Thymus (tissue), 11 donors: ENCODE data around the gene VPS35. TPM values are rescaled to one million over a fixed set of nuclear protein-coding genes. Genes with fewer than 3 reads are reported as not detected.
"Not testable (repeated sequence)": the region's sequence is repeated elsewhere in the genome, so short reads cannot be mapped to it uniquely, and the experiment has no call there.

Experiments used
- DNase-seq, 9 donors: peaks; one replicate each; pipeline ENCODE4 v3.0.0-alpha.2; 2013; ENCODE audit warnings: low spot score in 9 of 9, low read depth in 6 of 9, missing footprints in 1 of 9
- H3K27ac ChIP-seq, 2 donors: one replicate each; pipeline ENCODE4 v1.5.1; 2013; ENCODE audit warnings: control low read depth in 1 of 2, low read depth in 1 of 2, low read length in 1 of 2, mild to moderate bottlenecking in 1 of 2, moderate library complexity in 1 of 2
- H3K27me3 ChIP-seq, 2 donors: one replicate each; pipeline ENCODE4 v1.5.1; 2013; ENCODE audit warnings: low read length in 1 of 2; ENCODE audit not compliant: control insufficient read depth in 2 of 2, insufficient read depth in 1 of 2
- H3K36me3 ChIP-seq, 2 donors: one replicate each; pipeline ENCODE4 v1.5.1; 2013; ENCODE audit warnings: low read length in 1 of 2, mild to moderate bottlenecking in 1 of 2, moderate library complexity in 1 of 2; ENCODE audit not compliant: control insufficient read depth in 2 of 2, insufficient read depth in 2 of 2
- H3K4me1 ChIP-seq, 2 donors: one replicate each; pipeline ENCODE4 v1.5.1; 2013; ENCODE audit warnings: low read length in 2 of 2; ENCODE audit not compliant: control insufficient read depth in 2 of 2, insufficient read depth in 2 of 2
- H3K4me3 ChIP-seq, 2 donors: one replicate each; pipeline ENCODE4 v1.5.1; 2013; ENCODE audit warnings: low read length in 2 of 2, control low read depth in 1 of 2, mild to moderate bottlenecking in 1 of 2
- H3K9me3 ChIP-seq, 2 donors: one replicate each; pipeline ENCODE4 v1.5.1; 2013; ENCODE audit warnings: low read length in 1 of 2, mild to moderate bottlenecking in 1 of 2; ENCODE audit not compliant: control insufficient read depth in 2 of 2, insufficient read depth in 1 of 2
- WGBS: extraction: QIAGEN DNeasy Blood & Tissue Kit; methylation state at CpG from one replicate; pipeline ENCODE4 v1.1.7; 2013; 5-methylcytosine and 5-hydroxymethylcytosine counted together
- polyA plus RNA-seq: library from polyadenylated mRNA; stranded (reverse); fragments of 200-250 nt; gene quantifications from one replicate; pipeline ENCODE4 v1.2.3, GENCODE V29; 2013
- total RNA-seq: library from RNA; stranded (reverse); fragments of 120-200 nt; gene quantifications from one replicate; pipeline ENCODE4 v1.2.4, GENCODE V29; 2013
- donor health status: healthy.

The VPS35 gene
- total and polyA plus RNA-seq, 2 donors = 32.9 to 80.2 TPM

- WGBS = 97% methylated on average over 27 of the region's 27 CpGs
- H3K4me1 ChIP-seq = no peaks in the 10 kb centered on the region
- H3K27me3 ChIP-seq = no peaks in the 10 kb centered on the region
- no peaks in the 10 kb centered on the region for H3K36me3 ChIP-seq
- H3K9me3 ChIP-seq = no peaks in the 10 kb centered on the region
- no peak overlapping the region for H3K27ac ChIP-seq
- no peak for DNase-seq
- no peak overlapping the region for H3K4me3 ChIP-seq
Measured at GRCh38 chr16:46649588-46650253, 39.3 kb downstream of the VPS35 start.

- Histone ChIP-seq H3K36me3 (no peaks in the 10 kb centered on the region), H3K27ac (no peak overlapping the region), H3K9me3 (no peaks in the 10 kb centered on the region), H3K4me1 (no peaks in the 10 kb centered on the region), H3K4me3 (no peak overlapping the region), H3K27me3 (no peaks in the 10 kb centered on the region)
- WGBS = 97% methylated on average over 8 of the region's 8 CpGs
- DNase-seq = no peak
Measured at GRCh38 chr16:46648656-46649055, 40.3 kb downstream of the VPS35 start.

GRCh38 chr16:46638947-46639925, 49.7 kb downstream of the VPS35 start:
- Histone ChIP-seq H3K27ac (no peak overlapping the region), H3K27me3 (no peaks in the 10 kb centered on the region), H3K9me3 (no peaks in the 10 kb centered on the region), H3K4me3 (no peak overlapping the region), H3K4me1 (no peaks in the 10 kb centered on the region), H3K36me3 (no peaks in the 10 kb centered on the region)
- WGBS = 93% methylated on average over 9 of the region's 9 CpGs
- DNase-seq = no peak

GRCh38 chr16:46632778-46633733, 55.9 kb downstream of the VPS35 start:
- H3K4me1 ChIP-seq = no peaks in the 10 kb centered on the region
- H3K36me3 ChIP-seq = no peaks in the 10 kb centered on the region
- 94% methylated on average over 32 of the region's 32 CpGs for WGBS
- no peaks in the 10 kb centered on the region for H3K27me3 ChIP-seq
- no peaks in the 10 kb centered on the region for H3K9me3 ChIP-seq
- DNase-seq = no peak
- no peak overlapping the region for H3K27ac ChIP-seq
- H3K4me3 ChIP-seq = no peak overlapping the region

GRCh38 chr16:46629331-46630219, 59.4 kb downstream of the VPS35 start:
- no peaks in the 10 kb centered on the region for H3K36me3 ChIP-seq
- no peak for DNase-seq
- H3K27me3 ChIP-seq = no peaks in the 10 kb centered on the region
- no peak overlapping the region for H3K4me3 ChIP-seq
- WGBS = 65% methylated on average over 10 of the region's 10 CpGs
- no peaks in the 10 kb centered on the region for H3K4me1 ChIP-seq
- H3K9me3 ChIP-seq = no peaks in the 10 kb centered on the region
- H3K27ac ChIP-seq = no peak overlapping the region

GRCh38 chr16:46627746-46628145, 61.2 kb downstream of the VPS35 start:
- H3K36me3 ChIP-seq = no peaks in the 10 kb centered on the region
- no peak for DNase-seq
- H3K9me3 ChIP-seq = no peaks in the 10 kb centered on the region
- no peak overlapping the region for H3K27ac ChIP-seq
- no peaks in the 10 kb centered on the region for H3K27me3 ChIP-seq
- no peaks in the 10 kb centered on the region for H3K4me1 ChIP-seq
- WGBS = 97% methylated on average over 5 of the region's 5 CpGs
- no peak overlapping the region for H3K4me3 ChIP-seq

- not testable (repeated sequence) for H3K4me1 ChIP-seq, H3K27ac ChIP-seq, H3K27me3 ChIP-seq, DNase-seq, H3K9me3 ChIP-seq, H3K36me3 ChIP-seq, H3K4me3 ChIP-seq
- WGBS = 99% methylated on average over 22 of the region's 22 CpGs
Measured at GRCh38 chr16:46626681-46627080, 62.3 kb downstream of the VPS35 start.

GRCh38 chr16:46624862-46625261, 64.1 kb downstream of the VPS35 start:
- peaks cover 4 to 15% of the 10 kb centered on the region in 2 donors for H3K4me1 ChIP-seq
- 95% methylated on average over 6 of the region's 6 CpGs for WGBS
- DNase-seq = not testable (repeated sequence)

More at GRCh38 chr16:46624862-46625261, 64.1 kb downstream of the VPS35 start:
- H3K36me3 ChIP-seq, H3K27me3 ChIP-seq, H3K27ac ChIP-seq, H3K9me3 ChIP-seq, H3K4me3 ChIP-seq: not testable (repeated sequence)
